H4 (cell line): ENCODE data around the gene PDE7B. TPM values are rescaled to one million over a fixed set of nuclear protein-coding genes. Genes with fewer than 3 reads are reported as not detected.
"Not testable (repeated sequence)": the region's sequence is repeated elsewhere in the genome, so short reads cannot be mapped to it uniquely, and the experiment has no call there.

Source experiments
- DNase-seq: peaks from one replicate; pipeline ENCODE4 v3.0.0-alpha.2; 2015; ENCODE audit warnings: low spot score
- total RNA-seq: library from RNA; depleted of rRNA; stranded (reverse); fragments of >200 nt; shearing (Covaris generic); gene quantifications from 2 replicates; pipeline ENCODE4 v1.2.3, GENCODE V29; 2014

PDE7B gene
- total RNA-seq, 1 experiment from 2014 or later: 1.7 TPM

GRCh38 chr6:136105797-136106196 is 254.3 kb downstream of the PDE7B start:
- not testable (repeated sequence) for DNase-seq

- no peak for DNase-seq
These were observed 257.0 kb downstream of the PDE7B start for GRCh38 chr6:136108361-136108945.

DNA sequence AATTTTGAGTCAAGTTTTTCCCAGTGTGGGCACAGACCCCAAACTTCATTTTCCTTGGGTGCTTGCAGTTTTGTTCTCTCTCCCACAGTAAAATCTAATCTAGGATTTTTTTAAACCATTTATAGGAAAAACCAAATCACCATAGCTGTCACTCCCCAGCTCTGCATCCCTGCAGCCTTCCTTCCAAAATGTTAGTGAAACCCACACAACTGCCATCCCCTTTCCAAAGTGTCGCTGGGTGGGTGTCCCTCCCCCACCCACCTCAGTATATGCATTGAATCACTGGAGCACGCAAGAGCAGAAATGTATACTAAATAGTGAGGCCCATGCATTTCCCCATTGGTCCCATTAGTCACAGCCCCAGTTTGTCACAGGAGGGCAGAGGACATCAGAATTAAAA is 260.3 kb downstream of the PDE7B start:
- no peak for DNase-seq

GRCh38 chr6:136112262-136112661 is 260.8 kb downstream of the PDE7B start:
- no peak for DNase-seq

DNA sequence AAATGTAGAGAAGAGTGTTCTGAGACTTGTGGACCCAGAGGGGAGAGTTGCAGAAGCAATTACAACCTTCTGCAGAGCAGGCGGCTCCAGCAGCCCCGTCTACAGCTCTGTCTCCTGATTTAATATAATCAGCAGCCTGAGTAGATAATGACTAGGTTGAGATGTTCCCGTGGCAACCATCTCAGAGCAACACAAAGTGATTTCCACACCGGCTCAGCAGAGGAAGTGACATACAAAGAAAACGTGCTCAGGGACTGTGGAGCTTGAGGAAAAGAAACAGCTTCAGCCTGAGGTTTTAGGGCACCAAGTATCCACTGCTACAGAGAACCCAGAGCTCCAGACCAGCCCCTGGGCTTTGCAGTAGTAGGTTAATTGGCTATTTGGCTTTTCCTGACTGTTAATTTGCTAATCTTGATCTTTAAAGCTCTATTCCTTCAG is 262.3 kb downstream of the PDE7B start:
- peak; percentile 11 for DNase-seq

DNA sequence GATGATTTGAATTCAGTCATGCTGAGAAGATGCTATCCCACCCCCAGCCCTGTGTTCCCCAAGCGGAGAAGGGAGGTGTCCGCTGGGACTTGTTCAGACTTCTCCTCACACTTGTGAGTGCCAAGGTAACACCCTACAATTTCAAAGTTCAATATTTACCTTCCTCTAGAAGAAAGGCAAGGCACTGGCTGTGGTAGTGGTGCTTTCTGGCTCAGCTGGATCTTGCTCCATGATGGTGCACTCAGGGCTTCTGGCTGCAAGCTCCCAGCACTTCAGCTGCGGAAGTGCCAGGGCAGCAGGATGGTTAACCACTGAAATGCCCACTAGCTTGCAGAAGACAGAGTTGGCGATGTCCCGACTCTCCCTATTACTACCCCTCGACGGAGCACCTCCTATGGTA is 263.2 kb downstream of the PDE7B start:
- no peak for DNase-seq

- no peak for DNase-seq
These were observed 264.4 kb downstream of the PDE7B start for GRCh38 chr6:136115941-136116340.

GRCh38 chr6:136117081-136117480 is 265.6 kb downstream of the PDE7B start:
- no peak for DNase-seq

GRCh38 chr6:136118787-136119186 is 267.3 kb downstream of the PDE7B start:
- no peak for DNase-seq

- no peak for DNase-seq
These were observed 272.0 kb downstream of the PDE7B start for GRCh38 chr6:136123468-136123867.

DNA sequence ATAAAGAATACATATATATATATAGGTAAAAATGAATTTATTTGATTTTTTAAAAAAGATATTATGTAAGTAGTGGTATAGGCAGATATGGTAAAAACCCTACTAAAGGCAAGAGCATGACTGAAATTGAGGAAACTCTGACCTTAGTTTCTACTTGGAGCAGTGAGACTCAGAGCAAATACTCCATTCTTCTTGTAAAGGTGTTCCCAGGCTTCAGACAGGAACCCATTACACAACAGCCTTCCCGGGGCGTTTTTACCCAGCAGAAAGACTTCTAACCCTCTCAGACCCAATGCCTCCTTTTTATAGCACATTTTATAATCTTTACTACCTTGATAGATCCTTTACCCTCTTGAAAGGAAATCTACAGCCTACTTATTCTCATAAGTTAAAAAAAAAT is 274.1 kb downstream of the PDE7B start:
- DNase-seq: no peak

DNA sequence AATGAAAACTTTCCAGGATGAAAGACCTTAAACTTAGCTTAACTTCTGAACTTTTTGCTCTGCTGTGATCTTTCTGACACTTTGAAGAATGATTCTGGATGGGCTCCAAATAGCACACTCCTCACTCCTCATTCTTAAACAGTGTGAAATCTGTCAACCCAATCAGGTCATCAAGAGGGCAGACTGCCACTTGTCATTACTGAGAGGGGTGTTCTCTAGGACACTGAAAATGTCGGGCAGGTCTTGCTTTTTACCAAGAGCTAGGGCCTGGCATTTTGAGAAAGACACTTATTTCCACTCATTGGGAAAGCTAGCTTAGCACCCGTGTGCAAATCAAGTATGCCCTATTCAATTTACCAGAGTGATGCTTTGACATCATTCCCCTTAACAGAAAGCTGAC is 276.4 kb downstream of the PDE7B start:
- DNase-seq: no peak

GRCh38 chr6:136129365-136129764 is 277.9 kb downstream of the PDE7B start:
- no peak for DNase-seq

DNA sequence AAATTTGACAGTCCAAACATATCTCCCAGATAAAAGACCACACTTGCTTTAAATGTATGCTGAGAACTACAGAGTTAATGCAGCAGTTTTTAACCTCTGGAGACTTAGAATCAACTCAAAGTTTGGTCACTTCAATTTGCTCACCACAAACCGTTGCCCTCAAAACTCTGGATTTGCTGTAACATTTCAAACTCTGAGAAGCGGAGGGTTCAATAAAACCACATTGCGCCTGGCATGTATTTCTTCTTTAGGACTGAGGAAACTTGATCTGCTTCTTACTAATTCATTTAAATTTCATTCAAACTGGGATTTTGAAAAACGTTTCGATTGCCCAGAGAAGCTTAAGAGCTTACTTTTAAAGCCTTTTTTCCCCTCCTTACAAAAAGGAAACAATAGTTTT is 282.8 kb downstream of the PDE7B start:
- no peak for DNase-seq

- no peak for DNase-seq
These were observed 283.2 kb downstream of the PDE7B start for GRCh38 chr6:136134751-136135150.

DNA sequence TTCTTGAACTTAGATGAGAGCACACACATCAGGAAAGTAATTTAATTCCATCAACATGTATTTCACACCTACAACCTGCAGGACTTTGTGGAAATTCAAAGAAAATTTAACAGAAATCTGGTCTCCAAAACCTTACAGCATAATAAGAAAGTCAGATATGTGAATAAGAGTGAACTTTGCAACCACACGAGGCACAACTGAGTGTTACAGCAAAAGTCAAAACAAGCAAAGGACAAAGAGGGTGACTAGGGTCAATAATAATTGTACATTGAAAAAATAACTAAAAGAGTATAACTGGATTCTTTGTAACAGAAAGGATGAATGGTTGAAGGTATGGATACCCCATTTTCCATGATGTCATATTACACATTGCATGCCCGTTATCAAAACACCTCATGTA is 284.8 kb downstream of the PDE7B start:
- no peak for DNase-seq

- no peak for DNase-seq
These were observed 285.6 kb downstream of the PDE7B start for GRCh38 chr6:136137008-136137692.

DNA sequence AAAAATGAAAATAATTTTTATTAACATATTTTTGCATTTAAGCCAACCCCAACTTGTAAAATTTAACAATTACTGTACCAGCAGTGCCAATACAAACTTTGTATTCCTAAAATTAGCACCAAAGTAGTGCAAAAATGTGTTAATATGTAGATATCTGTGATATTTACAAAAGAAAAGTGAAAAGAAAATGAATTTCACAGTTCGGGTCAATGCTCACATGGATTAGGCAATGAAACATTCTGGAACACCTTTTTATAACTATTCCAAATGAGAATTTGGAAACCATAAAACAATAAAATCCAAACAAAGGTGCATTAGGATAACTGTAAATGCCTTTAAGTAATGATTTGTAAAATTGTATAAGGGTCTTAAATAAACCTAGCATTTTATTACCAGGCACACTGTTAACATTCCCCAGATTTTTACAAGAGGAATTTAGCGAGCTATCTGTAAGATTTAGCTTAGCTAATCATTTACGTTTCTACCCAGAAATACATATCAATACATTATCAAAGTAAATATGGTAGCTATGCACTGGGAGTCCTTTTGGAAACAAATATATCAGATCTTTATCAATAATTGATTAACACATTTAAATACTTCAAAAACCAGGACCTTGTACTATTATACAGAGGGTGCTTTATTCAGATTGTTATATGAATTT is 286.4 kb downstream of the PDE7B start:
- DNase-seq: no peak

DNA sequence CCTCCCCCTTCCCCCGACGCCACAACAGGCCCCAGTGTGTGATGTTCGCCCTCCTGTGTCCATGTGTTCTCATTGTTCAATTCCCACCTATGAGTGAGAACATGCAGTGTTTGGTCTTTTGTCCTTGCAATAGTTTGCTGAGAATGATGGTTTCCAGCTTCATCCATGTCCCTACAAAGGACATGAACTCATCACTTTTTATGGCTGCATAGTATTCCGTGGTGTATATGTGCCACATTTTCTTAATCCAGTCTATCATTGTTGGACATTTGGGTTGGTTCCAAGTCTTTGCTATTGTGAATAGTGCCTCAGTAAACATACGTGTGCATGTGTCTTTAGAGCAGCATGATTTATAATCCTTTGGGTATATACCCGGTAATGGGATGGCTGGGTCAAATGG is 287.6 kb downstream of the PDE7B start:
- DNase-seq: not testable (repeated sequence)

DNA sequence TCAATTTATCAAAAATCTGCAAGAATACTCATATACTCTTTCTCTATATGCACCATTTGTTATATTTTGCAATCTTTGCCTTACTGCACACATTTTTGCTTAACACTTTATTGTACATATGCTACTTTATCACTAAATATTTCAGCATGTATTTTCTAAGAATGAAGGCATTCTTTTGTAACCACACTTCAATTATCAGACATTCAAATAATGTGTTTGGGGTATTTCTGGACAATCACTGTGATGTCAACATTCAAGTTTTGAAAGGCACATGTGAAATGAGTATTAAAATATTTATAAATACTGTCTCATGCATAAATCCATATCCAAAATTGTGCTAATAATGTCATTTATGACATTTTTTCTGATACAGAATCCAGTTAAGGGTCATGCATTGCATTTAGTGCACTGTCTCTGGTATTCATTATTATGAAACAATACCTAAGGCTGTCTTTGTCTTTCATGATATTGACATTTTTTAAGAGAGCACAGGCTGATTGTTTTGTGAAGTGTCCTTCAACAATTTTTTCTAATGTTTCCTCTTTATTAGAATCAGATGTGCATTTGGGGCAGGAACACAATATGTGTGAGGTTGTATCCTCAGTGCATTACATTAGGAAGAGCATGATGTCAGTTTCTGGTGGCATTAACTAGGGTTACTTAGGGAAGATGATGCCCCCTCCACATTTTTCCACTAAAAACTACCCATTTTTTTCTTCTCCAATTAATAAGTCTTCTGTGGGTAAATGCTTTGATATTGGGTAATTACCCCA is 292.9 kb downstream of the PDE7B start:
- DNase-seq: no peak

DNA sequence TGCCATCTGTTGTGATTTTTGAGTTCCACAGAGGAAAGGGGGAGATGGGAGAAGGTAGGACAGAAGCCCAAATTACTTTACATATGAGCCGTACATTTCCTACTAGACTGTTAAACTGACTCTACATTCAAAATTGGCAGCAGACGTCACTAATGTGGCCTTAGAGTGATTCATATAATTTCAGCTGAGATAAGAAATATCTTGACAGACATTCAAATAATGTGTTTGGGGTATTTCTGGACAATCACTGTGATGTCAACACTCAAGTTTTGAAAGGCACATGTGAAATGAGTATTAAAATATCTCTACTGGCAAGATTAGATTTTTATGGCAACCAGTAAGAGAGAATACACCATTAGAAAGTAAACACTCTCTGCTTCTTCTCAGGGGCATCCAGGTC is 294.6 kb downstream of the PDE7B start:
- DNase-seq: no peak

DNA sequence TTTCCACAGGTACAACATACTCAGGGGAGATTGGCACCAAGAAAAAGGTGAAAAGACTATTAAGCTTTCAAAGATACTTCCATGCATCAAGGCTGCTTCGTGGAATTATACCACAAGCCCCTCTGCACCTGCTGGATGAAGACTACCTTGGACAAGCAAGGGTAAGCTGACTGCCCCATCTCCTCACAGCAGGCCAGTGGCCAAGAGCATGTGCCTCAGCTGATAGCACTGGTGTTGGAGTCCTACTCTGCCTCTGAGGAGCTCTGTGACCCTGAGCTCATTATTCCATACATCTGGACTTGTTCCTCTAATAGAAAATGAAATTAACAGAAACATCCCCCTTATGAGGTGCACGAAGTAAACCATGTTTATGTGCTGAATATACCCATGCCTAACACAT is 295.8 kb downstream of the PDE7B start:
- no peak for DNase-seq
